ENCODE results near the gene CCDC136. TPM values are rescaled to one million over a fixed set of nuclear protein-coding genes. Genes with fewer than 3 reads are reported as not detected.

Gene CCDC136
- total RNA-seq, 1 experiment from 2014 or later, result 11.1 TPM

GRCh38 chr7:128831994-128832879 is 40.5 kb downstream of the CCDC136 start:
- Histone ChIP-seq H3K4me3 (replicated peaks in 1 of 2; ENCODE audit: low read depth in 1 of 2, low read length in 2 of 2) (peak overlapping the region; percentile 55 to 67), H3K9me2 (ENCODE audit: insufficient read depth) (no peaks in the 10 kb centered on the region), H3K4me1 (ENCODE audit: control insufficient read depth in 1 of 2, insufficient read depth in 2 of 2, low read length in 2 of 2) (peaks cover 27 to 64% of the 10 kb centered on the region in 2 experiments), H3K27ac (ENCODE audit: low read depth, low read length) (no peak overlapping the region; the same call in 1 of the 2 replicates), H3K9ac (ENCODE audit: low read length) (peak overlapping the region; percentile 68), H3K9me3 (ENCODE audit: control insufficient read depth in 1 of 2, insufficient read depth in 1 of 2, low read depth in 1 of 2, low read length in 2 of 2) (no peaks in the 10 kb centered on the region), H4K20me1 (ENCODE audit: insufficient read depth) (no peaks in the 10 kb centered on the region), H3K79me2 (ENCODE audit: insufficient read depth, low read length) (peaks cover 18% of the 10 kb centered on the region; the same call in 1 of the 2 replicates), H2AFZ (ENCODE audit: low read depth, low read length, poor library complexity, severe bottlenecking) (no peak overlapping the region), H3K4me2 (ENCODE audit: low read length) (peak overlapping the region; percentile 92), H3K27me3 (ENCODE audit: insufficient read depth, low read length) (no peaks in the 10 kb centered on the region), H3K36me3 (ENCODE audit: control insufficient read depth in 1 of 2, insufficient read depth in 2 of 2, low read length in 2 of 2) (peaks cover 0 to 3% of the 10 kb centered on the region in 2 experiments; a peak in 1 of 4 replicates)
- DNase-seq (ENCODE audit: low read depth, low spot score) (no peak), ATAC-seq (no peak)
- ChIA-PET CTCF (interaction anchor here (1.2 to 1.9 kb wide), 2 partner anchors 10 kb away, joined by 9 to 11 read pairs; no protein-coding TSS in a partner anchor), RAD21 (ENCODE audit: low non-redundant PET in 1 of 2, low total read pairs in 2 of 2, uncharacterized antibody in 2 of 2, unreplicated experiment in 2 of 2) (no interaction called here), POLR2A (interaction anchor here (1.4 kb wide), 1 partner anchor 94 kb away, joined by 3 read pairs; no protein-coding TSS in a partner anchor)
- TF ChIP-seq EZH2phosphoT487 (IDR thresholded peaks at IDR 0.05; ENCODE audit: borderline replicate concordance), result no peak
- TF ChIP-seq, protein P1, sequence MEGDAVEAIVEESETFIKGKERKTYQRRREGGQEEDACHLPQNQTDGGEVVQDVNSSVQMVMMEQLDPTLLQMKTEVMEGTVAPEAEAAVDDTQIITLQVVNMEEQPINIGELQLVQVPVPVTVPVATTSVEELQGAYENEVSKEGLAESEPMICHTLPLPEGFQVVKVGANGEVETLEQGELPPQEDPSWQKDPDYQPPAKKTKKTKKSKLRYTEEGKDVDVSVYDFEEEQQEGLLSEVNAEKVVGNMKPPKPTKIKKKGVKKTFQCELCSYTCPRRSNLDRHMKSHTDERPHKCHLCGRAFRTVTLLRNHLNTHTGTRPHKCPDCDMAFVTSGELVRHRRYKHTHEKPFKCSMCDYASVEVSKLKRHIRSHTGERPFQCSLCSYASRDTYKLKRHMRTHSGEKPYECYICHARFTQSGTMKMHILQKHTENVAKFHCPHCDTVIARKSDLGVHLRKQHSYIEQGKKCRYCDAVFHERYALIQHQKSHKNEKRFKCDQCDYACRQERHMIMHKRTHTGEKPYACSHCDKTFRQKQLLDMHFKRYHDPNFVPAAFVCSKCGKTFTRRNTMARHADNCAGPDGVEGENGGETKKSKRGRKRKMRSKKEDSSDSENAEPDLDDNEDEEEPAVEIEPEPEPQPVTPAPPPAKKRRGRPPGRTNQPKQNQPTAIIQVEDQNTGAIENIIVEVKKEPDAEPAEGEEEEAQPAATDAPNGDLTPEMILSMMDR (IDR thresholded peaks at IDR 0.05 in 2 of 3, conservative IDR thresholded peaks at IDR 0.05 in 1 of 3; ENCODE audit: borderline replicate concordance in 1 of 3, insufficient read depth in 1 of 3, low read depth in 2 of 3, low read length in 2 of 3), result no peak
- TF ChIP-seq ELF1 (IDR thresholded peaks at IDR 0.05; ENCODE audit: borderline replicate concordance, low read depth), result no peak
- TF ChIP-seq SIN3A (IDR thresholded peaks at IDR 0.05; ENCODE audit: low read depth), result no peak
- TF ChIP-seq POLR2AphosphoS5 (IDR thresholded peaks at IDR 0.05; ENCODE audit: low read depth, low read length), result no peak
- no peak for TF ChIP-seq POLR2A (IDR thresholded peaks at IDR 0.05; ENCODE audit: borderline replicate concordance, extremely low read depth, insufficient read depth, insufficient read length)
- TF ChIP-seq, protein P2, sequence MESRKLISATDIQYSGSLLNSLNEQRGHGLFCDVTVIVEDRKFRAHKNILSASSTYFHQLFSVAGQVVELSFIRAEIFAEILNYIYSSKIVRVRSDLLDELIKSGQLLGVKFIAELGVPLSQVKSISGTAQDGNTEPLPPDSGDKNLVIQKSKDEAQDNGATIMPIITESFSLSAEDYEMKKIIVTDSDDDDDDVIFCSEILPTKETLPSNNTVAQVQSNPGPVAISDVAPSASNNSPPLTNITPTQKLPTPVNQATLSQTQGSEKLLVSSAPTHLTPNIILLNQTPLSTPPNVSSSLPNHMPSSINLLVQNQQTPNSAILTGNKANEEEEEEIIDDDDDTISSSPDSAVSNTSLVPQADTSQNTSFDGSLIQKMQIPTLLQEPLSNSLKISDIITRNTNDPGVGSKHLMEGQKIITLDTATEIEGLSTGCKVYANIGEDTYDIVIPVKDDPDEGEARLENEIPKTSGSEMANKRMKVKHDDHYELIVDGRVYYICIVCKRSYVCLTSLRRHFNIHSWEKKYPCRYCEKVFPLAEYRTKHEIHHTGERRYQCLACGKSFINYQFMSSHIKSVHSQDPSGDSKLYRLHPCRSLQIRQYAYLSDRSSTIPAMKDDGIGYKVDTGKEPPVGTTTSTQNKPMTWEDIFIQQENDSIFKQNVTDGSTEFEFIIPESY (IDR thresholded peaks at IDR 0.05; ENCODE audit: extremely low read depth, insufficient replicate concordance, low read length), result no peak
- TF ChIP-seq EZH2 (IDR thresholded peaks at IDR 0.05), result no peak
- no peak for TF ChIP-seq ATF3 (IDR thresholded peaks at IDR 0.05)
- TF ChIP-seq ZFX (IDR thresholded peaks at IDR 0.05), result no peak
- no peak for TF ChIP-seq REST (IDR thresholded peaks at IDR 0.05; ENCODE audit: low read depth)
- no peak for TF ChIP-seq EGR1 (IDR thresholded peaks at IDR 0.05; ENCODE audit: low read depth)
- no peak for TF ChIP-seq TCF7L2 (IDR thresholded peaks at IDR 0.05; ENCODE audit: borderline replicate concordance, extremely low read depth, insufficient read depth, insufficient read length)
- no TSS peak for BruUV-seq (replicated peaks)
- intact Hi-C loops (cut with micrococcal nuclease), result no loop called here
